DMS114 treated with DMSO at 0.1 percent for 48 hours (cell line): ENCODE results near the gene HRH1.
A peak's percentile ranks its signal among the peaks of the same experiment; 100 is the strongest.
"Not testable (repeated sequence)": the region's sequence is repeated elsewhere in the genome, so short reads cannot be mapped to it uniquely, and the experiment has no call there.

ENCODE experiments used
- DNase-seq: peaks from one replicate; lab custom pipeline; 2025; ENCODE audit not compliant: unreplicated experiment; lab: John Stamatoyannopoulos, UW

The HRH1 gene

DNA sequence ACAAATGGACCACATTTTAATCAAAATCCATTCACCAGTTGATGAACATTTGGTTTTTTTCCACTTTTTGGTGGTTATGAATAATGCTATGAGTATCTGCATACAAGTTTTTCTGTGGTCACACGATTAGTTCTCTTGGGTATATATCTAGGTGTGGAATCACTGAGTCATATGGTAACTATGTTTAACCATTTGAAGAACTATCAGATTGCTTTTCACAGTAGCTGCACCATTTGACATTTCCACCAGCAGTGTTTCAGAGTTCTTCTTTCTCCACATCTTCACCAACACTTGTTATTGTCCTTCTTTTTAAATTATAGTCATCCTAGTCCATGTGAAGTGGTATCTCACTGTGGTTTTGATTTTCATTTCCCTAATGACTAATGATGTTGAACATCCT, 84.6 kb downstream of the HRH1 start:
- DNase-seq = no peak

DNA sequence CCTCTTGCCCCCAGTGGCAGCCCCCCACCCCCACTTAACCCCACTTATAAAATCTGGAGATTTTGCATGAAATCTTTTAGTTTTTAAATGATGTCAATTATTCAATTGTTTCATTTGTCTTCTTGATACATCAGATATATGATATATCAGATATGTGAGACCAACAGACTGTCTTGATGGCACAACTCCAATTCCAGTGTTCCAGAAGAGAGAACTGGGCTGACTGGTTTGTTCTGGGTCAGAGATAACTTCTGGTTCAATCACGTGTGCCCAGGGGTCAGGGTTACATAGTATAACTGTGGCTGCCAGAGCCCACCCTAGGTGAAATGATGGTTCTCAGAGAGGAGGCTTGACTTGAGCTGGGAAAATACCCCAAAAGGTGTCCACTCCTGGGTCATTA, 85.5 kb downstream of the HRH1 start:
- no peak for DNase-seq

DNA sequence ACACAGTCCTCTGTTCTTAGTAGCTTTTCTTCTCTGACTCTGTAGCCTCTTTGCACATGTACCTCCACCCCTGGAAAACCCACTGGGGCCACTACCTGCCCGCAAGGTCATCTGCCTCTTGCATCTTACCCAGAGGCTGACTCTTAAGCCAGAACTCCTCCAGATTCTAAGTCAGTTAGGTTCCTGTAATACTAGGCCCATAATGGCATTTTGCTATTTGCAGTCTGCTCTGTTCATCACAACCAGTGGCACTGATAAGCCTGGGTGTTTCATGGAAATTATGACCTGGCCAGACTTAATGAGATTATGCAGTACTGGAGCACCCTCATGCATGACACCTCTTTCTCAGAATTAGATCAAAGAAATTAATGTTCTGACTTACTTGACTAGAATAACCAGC, 86.2 kb downstream of the HRH1 start:
- DNase-seq = no peak

- no peak for DNase-seq
Observed at GRCh38 chr3:11244121-11244677, 89.9 kb downstream of the HRH1 start.

DNA sequence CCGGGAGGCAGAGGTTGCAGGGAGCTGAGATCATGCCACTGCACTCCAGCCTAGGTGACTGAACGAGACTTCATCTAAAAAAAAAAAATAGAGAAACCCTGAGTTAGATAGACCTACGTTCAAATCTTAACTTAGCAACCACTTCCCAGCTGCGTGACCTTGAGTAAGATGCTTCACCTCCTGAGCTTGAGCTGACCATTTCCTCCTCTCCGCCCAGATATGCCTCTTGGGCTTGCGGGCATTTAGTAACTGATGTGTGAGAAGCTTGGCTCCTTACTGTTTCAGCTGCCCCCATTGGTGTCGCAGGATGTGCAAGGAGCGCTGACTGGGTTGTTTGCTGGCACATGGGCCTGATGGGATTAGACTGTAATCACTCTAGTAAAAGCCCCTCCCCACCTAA, 91.0 kb downstream of the HRH1 start:
- no peak for DNase-seq

DNA sequence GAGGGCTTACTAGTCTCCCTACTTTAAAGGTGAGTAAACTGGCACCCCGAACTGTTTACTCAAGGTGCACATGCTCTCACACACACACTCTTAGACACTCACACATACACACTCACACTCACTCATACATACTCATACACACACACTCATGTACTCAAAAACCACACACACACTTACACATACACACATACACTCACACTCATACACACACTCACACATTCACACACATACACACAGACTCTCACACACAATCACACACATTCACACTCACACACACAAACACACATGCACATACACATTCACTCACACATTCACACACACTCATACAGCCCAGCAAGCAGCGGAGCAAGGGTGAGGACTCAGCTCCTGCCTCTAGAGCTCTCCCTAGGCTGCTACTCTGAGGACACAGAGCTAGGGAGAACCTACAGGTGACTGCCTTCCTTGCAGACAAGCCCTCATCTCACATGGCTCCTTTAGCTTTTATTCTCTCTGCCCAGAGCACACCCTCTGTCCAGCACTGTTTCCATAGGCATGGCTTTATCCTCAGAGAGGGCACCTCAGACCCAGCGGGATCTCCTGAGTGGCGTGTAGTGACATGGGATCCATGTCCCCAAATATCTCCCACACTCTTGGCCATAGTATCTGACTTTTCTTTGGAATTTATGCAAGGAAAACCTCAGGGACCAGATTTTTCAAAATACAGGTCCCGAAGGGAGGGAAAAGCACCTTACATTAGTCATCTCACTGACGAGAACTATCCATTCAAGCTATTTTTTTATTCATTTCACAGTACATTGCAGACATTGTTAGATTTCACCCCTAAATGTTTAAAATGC, 91.8 kb downstream of the HRH1 start:
- DNase-seq = no peak

- no peak for DNase-seq
Observed at GRCh38 chr3:11246663-11246970, 92.3 kb downstream of the HRH1 start.

DNA sequence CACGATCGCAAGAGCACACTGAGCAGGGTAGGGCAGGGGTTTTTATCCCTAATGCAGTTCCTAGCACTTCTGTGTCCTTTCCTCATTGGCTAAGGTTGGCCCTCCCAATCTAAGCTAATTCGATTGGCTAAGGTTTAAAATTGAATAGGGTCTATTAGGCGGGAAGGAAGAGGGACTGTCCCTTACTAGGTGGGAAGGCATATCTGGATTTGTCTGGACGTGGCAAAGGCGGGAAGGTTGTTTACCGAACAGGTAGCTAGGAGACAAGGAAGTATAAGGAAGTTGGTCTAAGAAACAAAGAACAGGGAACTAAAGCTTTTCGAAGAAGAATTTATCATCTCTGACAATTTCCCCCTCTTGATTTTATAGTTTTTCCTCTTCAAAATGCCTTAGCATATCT, 93.1 kb downstream of the HRH1 start:
- no peak for DNase-seq

- no peak for DNase-seq
Observed at GRCh38 chr3:11248596-11248995, 94.3 kb downstream of the HRH1 start.

DNA sequence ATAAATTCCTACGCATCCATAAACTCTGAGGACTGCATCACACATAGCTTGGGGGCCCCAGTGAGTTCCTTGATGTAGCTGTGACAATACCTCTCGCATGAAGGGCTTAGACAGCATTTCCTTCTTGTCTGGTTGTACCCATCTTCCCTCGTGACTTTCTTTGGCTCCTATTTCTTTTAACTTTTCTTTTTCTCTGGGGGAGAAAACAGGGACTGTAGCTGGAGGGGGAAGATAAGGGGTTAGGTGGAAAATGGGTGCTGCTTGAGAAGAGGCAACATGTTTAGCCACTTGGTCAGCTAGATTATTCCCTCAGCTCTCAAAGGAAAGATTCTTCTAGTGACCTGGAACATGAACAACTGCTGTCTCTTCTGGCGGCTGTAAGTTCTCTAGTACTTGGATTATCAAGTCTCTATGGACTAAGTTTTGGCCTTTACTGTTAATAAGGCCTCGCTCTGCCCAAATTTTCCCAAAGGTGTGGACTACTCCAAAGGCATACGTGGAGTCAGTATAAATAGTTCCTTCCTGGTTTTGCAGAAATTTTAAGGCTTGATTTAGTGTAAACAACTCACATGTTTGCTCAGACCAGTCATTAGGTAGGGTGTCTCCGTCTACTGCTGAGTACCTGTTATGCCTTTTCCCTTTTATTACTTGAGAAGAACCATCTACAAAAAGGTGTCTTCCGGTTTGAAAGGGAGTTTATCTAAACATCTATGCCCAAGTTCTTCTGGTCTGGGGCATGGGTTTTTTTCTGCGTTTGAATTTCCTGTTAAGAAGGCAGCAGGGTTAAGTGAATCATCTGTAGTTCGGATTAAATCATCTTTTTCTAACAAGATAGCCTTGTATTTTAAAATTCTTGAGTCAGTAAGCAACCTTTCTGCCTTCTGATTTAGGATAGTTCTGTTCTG, 96.9 kb downstream of the HRH1 start:
- no peak for DNase-seq

DNA sequence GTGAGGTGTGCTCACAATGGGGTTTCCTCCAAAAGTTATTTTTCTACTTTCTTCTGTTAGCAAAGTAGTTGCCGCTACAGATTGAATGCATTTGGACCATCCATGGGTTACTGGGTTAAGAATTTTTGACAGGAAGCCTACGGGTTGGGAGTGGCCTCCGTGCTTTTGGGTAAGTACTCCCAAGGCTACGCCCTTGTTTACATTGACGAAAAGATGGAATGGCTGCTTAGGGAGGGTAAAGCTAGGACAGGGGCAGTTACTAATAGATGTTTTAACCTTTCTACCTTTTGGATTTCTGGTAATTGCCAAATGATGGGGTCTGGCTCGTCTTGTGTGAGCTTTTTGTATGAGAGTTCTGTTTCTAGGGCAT, 97.5 kb downstream of the HRH1 start:
- DNase-seq = no peak

GRCh38 chr3:11254876-11255275, 100.6 kb downstream of the HRH1 start:
- no peak for DNase-seq

DNA sequence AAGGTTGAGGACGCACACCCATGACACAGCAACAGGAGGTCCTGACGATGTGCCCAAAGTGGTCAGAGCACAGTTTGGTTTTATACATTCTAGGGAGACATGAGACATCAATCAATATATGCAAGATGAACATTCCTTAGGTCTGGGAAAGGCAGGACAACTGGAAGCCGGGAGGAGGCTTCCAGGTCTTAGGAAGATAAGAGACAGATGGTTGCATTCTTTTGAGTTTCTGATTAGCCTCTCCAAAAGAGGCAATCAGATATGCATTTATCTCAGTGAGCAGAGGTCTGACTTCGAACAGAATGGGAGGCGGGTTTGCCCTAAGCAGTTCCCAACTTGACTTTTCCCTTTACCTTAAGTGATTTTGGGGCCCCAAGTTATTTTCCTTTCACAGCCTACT, 101.2 kb downstream of the HRH1 start:
- not testable (repeated sequence) for DNase-seq

DNA sequence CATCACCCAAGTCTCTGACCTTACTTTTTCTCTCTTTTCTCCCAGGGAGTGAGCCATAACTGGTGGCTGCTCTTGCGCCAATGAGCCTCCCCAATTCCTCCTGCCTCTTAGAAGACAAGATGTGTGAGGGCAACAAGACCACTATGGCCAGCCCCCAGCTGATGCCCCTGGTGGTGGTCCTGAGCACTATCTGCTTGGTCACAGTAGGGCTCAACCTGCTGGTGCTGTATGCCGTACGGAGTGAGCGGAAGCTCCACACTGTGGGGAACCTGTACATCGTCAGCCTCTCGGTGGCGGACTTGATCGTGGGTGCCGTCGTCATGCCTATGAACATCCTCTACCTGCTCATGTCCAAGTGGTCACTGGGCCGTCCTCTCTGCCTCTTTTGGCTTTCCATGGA, 104.7 kb downstream of the HRH1 start:
- DNase-seq = no peak

GRCh38 chr3:11260460-11260859, 106.2 kb downstream of the HRH1 start:
- no peak for DNase-seq

GRCh38 chr3:11269007-11269406, 114.7 kb downstream of the HRH1 start:
- DNase-seq = no peak

DNA sequence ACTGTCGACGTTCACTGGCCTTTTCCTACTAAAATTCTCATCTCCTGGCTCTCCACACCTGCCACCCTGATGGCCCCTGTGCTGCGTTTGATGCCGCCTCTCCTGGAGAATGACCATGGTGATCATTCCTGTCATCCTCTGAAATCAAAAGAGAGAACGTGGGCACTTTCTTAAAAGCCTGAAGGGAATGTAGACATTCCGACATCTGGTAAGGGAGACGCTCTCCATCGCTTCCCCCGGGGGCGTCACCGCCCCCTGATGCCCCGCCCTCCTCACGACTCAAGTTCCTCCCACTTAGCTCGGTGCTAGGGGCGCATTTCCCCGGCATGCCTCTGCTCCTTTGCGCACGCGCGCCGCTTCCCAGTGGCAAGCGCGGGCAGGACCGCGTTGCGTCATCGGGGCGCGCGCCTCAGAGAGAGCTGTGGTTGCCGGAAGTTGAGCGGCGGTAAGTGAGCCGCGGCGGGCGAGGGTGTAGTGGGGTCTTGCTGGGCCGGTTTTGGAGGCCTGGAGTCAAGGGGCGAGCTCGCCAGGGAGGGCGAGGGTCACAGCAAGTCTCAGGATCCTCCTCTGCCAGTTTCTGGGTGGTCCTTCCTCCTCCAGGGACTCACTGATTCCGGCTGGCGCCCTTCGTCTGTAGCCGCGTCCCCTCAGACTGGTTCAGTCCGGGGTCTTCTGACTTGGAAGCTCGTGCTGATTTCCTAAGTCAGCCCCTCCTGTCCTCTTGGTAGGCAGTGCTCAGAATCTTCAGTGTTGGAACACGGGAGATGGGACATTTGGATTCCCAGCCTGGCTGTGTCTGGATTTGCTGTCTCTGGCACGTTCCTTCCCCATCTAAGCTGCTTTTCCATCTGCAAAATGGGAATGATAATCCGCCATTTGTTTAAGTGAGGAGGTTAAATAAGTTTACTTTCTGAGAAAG, 118.0 kb downstream of the HRH1 start, which contains the start of gene ATG7:
ATG7 (plus strand) TSS at position 412 of the 919 bp plus-strand sequence. CDS start 26,299 bp downstream, outside the sequence.
- peak; percentile 87 for DNase-seq

DNA sequence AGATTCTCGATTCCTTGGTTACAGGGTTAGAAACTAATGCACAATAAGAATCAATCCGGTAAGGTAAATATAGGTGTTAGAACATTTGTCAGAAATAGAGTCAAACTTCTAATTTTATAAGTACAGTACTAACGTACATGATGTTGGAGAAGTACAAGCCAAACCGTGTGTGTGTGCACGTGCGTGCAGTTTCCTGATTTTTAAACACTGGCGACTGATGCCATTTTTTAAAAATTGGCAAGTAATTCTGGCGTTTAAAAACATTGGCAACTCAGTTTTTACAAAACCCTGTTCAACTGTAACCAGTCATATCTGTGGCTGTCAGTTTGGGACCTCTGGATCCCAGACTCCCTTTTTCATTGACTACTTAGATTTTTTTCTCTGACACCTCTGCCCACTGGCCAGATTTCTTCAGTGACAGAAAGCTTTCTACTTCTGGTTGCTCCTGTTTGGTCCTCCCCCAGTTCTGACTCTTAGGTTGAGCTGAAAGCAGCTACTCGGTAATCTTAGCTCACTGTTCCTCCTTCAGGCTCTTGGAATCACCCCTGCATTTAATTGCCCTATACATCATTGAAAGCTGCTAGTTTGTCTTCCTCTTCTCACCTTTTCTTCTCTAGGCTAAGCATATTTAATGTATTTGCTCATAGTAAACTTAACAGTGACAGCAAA, 118.7 kb downstream of the HRH1 start:
- no peak for DNase-seq

DNA sequence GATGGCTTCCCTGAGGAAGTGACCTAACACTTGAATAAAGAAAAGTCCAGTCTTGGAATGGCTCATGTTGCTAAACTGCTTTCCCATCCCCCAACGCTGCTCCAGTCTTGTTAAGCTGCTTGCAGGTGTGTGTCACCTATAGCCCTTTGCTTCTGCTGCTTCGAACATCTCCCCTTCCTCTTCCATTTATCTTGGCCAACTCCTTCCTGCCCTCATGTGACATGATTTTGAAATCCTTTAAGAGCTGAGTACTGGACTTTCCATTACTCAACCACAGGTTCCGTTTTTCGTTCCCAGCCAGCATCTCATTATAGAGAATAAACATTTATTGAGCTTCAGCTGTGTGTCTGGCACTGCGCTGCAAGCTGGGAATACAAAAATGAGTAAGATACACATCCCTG, 119.6 kb downstream of the HRH1 start:
- no peak for DNase-seq

DNA sequence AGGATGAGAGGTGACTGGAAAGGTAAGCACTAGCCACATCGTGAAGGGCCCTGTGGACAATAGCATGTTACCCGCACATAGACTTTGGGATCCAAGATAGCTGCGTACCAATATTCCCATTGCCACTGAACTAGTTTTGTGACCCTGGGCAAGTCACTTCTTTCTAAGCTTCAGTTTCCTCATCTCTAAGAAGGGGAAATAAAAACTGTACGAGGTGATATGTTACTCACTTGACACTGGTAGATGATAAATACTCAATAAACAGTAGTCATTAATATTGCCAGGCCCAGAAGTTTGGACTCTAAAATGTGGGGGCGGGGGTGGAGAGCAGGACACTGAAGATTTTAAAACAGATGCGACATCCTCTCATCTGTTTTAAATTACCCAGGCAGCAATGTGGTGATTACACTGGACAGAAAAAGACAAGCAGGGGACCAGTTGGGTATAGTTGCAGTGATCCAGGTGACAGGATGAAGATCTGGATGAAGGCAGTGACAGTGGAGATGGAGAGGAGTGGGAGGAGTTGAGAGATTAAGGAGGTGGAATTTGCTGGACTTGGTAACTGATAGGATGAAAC, 120.4 kb downstream of the HRH1 start:
- DNase-seq = no peak
